Gastrocnemius medialis (tissue), 4 donors: ENCODE data around the gene ZG16B.

Experiments used
- CTCF ChIP-seq, 5 experiments: fragments of 450-650 bp in 3 of 5; fragments of 200-600 bp in 2 of 5; sonication (generic) in 2 of 5; IDR thresholded peaks in 4 of 5; conservative IDR thresholded peaks in 1 of 5; 1 replicate in 4 of 5; 2 replicates in 1 of 5; pipeline ENCODE4 v1.5.1; 2016 to 2019; ENCODE audit warnings: antibody characterized with exemption in 5 of 5, mild to moderate bottlenecking in 3 of 5, moderate library complexity in 3 of 5
- POLR2A ChIP-seq, 2 donors: fragments of 450-650 bp; IDR thresholded peaks; one replicate each; pipeline ENCODE4 v1.6.1; 2017; ENCODE audit warnings: antibody characterized with exemption in 2 of 2, mild to moderate bottlenecking in 2 of 2, moderate library complexity in 2 of 2

DNA sequence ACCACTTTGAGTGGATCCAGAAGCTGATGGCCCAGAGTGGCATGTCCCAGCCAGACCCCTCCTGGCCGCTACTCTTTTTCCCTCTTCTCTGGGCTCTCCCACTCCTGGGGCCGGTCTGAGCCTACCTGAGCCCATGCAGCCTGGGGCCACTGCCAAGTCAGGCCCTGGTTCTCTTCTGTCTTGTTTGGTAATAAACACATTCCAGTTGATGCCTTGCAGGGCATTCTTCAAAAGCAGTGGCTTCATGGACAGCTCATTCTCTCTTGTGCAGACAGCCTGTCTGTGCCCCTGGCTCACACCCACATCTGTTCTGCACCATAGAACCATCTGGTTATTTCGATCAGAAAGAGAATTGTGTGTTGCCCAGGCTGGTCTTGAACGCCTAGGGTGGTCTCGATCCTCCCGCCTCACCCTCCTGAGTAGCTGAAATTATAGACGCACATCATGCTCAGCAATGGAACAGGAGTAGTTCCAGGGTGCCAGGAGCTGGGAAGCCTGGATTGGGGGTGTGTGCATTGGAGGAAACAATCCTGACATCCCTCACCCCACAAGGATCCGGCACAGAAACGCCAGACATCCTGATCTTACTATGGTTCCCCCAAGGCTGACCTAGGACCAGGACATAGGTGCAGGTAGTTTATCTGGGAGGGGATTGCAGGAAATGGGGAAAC lies 8.5 kb upstream of the ZG16B start:
- no peak for TF ChIP-seq CTCF (IDR thresholded peaks at IDR 0.05 in 4 of 5, conservative IDR thresholded peaks at IDR 0.05 in 1 of 5)
- no peak for TF ChIP-seq POLR2A (IDR thresholded peaks at IDR 0.05)
